NCI-H524 (cell line): ENCODE data around the gene GARS1.
"Not testable (repeated sequence)": the region's sequence is repeated elsewhere in the genome, so short reads cannot be mapped to it uniquely, and the experiment has no call there.

Experiments used
- DNase-seq, 2 experiments: peaks; one replicate each; lab custom pipeline; 2025; lab: John Stamatoyannopoulos, UW

GARS1 gene

DNA sequence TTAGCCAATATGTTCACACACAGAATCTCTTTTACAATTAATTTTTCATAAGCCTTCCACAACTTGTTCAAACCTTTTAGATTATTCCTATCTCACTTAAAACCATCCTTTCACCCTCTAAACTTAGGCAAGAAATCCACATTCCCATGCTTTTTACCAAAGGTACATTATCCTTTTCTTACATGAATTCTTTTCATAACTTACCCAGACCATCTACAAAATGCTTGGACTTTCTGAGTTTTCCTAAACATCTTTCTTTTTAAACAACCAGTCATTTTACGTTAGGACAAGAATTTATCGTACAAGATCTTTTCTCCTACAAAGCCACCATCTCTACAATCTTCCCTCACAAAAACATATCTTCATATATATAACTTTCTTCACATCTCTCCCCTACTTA lies 18.8 kb upstream of the GARS1 start:
- DNase-seq = no peak

- DNase-seq = no peak
These were observed 11.5 kb upstream of the GARS1 start for GRCh38 chr7:30583181-30583580.

DNA sequence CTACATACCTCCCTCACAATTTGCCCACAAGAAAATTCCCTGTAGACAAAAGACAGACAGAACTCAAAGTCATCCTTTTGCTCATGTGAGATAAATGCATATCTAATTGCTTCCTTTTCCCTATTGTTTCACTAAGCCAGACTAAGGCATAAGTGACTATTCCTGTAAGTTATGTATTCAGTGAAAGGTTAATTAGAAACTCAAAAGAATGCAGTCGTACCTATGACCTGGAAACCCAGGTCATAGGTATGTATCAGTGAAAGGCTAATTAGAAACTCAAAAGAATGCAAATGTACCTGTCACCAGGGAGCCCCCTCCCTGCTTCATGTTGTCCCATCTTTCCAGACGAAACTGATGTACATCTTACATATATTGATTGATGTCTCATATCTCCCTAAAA lies 10.3 kb upstream of the GARS1 start:
- DNase-seq = no peak

DNA sequence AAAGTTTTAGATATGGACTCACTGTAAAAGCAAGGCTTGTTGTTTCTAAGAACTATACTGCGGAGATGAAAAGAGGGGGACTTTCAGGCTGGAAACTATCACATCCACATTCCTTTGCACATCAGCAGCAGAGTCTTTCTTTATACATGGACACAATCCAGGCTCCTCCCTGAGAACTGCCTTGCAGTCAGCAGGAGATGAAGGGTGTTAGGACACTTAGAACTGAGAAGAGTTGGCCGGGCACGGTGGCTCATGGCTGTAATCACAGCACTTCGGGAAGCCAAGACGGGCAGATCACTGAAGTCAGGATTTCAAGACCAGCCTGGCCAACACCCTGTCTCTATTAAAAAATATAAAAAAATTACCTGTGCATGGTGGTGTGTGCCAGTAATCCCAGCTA lies 9.7 kb upstream of the GARS1 start:
- DNase-seq = no peak

- no peak for DNase-seq
These were observed 9.0 kb upstream of the GARS1 start for GRCh38 chr7:30585675-30586074.

DNA sequence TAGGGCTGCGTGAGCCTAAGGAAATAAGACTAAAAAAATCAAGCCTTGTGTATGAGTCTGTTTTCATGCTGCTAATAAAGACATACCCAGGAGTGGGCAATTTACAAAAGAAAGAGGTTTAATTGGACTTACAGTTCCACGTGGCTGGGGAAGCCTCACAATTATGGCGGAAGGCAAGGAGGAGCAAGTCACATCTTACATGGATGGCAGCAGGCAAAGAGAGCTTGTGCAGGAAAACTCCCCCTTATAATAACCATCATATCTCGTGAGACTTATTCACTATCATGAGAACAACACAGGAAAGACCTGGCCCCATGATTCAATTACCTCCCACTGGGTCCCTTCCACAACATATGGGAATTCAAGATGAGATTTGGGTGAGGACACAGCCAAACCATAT lies 7.1 kb upstream of the GARS1 start:
- DNase-seq = not testable (repeated sequence)

DNA sequence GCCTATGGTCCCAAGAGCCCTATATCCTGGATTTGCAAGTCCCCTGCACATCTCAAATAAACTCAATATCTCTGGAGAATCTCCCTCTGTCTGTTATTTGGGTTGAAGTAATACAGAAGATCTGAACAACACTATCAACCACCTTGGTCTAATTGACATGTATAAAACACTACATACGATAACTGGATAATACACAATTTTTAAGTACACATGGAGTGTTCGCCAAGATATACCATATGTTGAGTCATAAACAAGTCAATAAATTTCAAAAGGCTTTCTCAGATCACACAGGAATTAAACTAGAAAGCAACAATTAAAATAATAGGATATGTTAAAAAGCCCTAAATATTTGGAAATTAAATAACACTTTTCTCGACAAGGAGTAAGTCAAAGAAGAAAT lies 5.6 kb upstream of the GARS1 start:
- no peak for DNase-seq

DNA sequence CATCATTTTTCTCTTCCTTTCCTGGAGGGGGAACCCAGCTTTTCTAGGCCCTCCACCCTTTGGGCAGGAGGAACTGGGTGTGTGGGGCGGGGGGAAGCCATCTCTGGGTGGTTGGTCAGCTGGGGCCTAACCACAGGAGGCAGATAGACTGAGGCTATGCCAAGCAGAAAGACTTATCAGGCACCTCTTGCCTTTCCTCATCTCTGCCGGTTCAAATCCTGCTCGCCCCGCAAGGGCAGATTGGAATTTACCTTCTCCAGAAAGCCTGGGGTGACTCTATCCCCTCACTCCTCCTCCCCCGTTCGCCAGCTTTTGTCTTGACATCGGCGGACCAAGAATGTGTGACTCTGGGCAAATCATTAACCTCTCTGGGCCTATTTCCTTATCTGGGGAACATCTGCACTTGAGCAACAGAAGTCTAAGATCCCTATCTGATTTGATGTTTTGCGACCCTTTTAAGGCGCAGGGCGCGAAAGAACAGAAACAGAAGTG lies 584 bp upstream of the GARS1 start:
- DNase-seq = no peak

GRCh38 chr7:30595436-30596013 lies 847 bp downstream of the GARS1 start:
- DNase-seq = peak in 1 of 2 experiments; percentile 34

DNA sequence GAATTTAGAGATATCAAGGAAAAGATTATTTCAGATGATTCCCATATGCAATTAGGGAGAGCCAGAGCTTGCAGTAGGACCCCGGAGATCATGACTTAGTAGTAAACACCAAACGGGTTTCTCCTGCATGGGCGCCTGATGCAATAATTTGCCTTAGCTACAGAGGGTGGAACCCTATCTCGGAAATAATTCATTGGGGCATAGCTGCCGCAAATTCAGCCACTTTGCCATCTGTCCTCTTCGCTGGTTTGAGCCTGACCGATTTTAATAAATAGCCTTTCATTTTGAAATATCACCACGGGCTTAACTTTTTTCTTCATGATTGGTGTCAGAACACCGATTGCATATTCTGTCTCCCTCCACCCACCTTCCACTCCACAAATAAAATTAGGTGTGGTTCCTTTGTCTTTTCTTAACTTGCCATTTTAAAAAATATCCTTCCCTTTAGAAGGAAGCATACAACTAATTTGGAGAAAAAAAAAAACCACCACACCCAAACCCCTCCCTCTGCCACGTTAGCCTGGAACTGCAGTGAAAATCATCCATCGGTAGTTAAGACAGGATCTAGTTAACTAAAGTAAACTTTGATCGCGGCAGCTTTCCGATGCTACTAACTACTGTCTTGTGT lies 1.4 kb downstream of the GARS1 start:
- DNase-seq = peak in 1 of 2 experiments; percentile 59

DNA sequence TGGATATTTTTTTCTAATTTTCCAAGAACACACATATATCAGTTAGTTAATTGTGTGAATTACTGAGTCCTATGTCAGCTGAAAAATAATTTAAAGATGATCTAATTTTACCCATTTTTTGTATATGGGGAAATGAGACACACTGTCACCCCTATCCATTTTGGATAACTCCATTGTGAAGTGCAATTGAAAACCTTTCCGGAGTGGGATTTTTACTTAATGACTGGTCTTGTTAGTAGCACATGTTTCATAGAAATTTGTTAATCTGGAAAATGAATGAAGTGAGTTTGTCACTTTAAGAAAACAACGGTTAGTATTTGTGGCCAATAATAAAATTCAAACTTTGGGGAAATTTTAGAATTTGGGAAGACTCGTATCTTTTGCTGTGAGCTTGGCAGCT lies 2.0 kb downstream of the GARS1 start:
- DNase-seq = no peak

DNA sequence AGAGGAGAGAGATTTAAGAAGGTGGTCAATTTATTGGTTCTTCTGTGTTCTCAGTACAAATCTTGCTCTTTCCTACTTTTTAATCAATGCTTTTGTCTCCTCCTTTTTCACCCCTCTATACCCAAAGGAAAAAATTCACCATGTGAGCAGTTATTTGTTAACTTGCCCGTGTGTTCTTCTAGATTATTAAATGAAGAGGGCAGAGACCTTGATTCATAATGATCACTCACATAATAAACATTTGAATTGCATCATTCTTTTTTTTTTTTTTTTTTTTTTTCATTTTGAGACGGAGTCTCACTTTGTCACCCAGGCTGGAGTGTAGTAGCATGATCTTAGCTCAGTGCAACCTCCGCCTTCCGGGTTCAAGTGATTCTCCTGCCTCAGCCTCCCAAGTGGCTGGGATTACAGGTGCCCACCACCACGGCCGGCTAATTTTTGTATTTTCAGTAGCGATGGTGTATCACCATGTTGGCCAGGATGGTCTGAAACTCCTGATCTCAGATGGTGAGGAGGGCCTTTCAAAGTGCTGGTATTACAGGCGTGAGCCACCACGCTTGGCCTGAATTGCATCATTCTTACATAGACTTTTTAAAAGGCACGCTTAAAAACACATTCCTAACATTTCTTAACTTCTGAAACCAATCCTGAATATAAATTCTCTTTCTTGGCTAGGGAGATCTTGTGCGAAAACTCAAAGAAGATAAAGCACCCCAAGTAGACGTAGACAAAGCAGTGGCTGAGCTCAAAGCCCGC lies 3.6 kb downstream of the GARS1 start:
- no peak for DNase-seq

GRCh38 chr7:30604901-30605300 lies 10.2 kb downstream of the GARS1 start:
- DNase-seq = peak; percentile 10 to 82

GRCh38 chr7:30605832-30606231 lies 11.2 kb downstream of the GARS1 start:
- no peak for DNase-seq

DNA sequence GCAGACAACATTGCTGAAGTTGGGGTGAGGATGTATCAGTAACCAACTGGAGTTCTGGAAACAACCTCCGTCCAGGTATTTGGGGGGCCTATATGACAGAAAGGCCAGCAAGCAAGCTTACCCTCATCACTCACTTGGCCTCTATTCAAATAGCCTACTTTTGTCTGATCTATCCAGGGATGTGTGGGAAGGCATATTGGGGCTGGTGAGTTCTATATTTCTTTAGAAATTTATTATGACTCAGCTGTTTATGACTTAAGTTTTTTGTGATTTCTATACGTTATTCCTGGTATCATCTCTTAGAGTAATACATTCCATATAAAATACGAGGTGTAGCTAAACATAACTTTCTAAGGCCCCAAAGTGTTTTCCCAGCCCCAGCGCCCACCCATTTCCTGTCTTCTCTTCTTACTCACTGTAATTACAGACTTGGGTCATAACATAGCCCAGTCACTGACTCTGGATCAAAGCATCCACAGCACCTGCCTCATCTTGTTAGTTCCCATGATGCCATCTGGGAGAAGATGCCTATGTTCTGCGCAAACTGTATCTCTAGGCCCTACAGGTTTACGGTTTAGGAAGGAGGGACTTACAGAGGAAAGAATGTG lies 18.1 kb downstream of the GARS1 start:
- DNase-seq = no peak

GRCh38 chr7:30613366-30614325 lies 19.0 kb downstream of the GARS1 start:
- no peak for DNase-seq

GRCh38 chr7:30616318-30616717 lies 21.6 kb downstream of the GARS1 start:
- DNase-seq = no peak

GRCh38 chr7:30617359-30617758 lies 22.7 kb downstream of the GARS1 start:
- DNase-seq = no peak

- no peak for DNase-seq
These were observed 23.5 kb downstream of the GARS1 start for GRCh38 chr7:30618080-30618676.

GRCh38 chr7:30618961-30619360 lies 24.3 kb downstream of the GARS1 start:
- no peak for DNase-seq

DNA sequence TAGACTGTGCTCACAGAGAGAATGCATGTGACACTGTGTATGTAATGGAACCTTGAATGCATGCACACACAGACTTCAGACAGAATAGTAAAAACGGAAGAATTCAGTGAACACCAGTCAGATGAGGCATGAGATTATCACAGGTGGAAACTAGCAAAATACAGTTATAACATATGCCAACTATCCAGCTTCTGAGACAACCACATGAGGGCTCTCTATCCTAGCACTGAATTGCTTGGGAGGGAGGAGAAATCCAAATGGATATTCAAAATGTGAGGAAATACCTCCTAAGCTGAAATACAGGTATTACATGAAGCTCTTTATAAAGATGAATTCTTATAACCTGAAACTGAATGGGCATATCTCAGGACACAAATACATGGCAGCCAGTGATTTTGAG lies 30.6 kb downstream of the GARS1 start:
- peak; percentile 20 to 34 for DNase-seq
